GM12801 (cell line): ENCODE data around the gene ZSCAN12.

Experiments used
- CTCF ChIP-seq: IDR thresholded peaks from one replicate; pipeline ENCODE4 v1.5.1; 2011; ENCODE audit warnings: control low read depth; ENCODE audit not compliant: insufficient read length; ENCODE audit errors: extremely low read depth

Gene ZSCAN12

DNA sequence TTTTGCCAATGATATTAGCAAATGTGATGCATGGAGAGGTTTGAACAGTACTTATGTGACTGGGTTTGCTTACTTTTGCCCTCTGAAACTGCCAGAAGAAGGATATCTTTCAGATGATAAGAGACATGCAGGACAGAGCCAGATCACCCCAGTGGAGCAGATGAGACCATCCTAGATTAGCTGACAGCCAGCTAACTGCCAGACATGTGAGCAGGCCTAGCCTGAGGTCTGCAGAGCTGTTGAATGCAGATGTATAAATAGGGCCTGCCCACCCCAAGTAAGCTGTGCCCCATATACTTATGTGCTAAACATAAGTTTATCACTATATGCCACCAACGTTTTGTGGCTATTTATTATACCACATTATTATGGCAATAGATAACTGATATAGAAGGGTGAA lies 69.5 kb downstream of the ZSCAN12 start:
- no peak for TF ChIP-seq CTCF
